A673 (cell line): Measurements from ENCODE around the gene FRMD6.

Experiments used
- EZH2 ChIP-seq: fragments of 200-600 bp; sonication (generic); IDR thresholded peaks from 2 replicates; pipeline ENCODE4 v1.6.1; 2017; ENCODE audit warnings: borderline replicate concordance, low read depth, mild to moderate bottlenecking, mixed read lengths, antibody characterized with exemption, low read length; ENCODE audit not compliant: poor library complexity, severe bottlenecking
- TF ChIP-seq, protein P1 (sequence below): fragments of 300-800, 200-600 bp; sonication (generic); conservative IDR thresholded peaks from 2 replicates; pipeline ENCODE4 v1.5.1; 2017; ENCODE audit warnings: low read depth, mild to moderate bottlenecking, antibody characterized with exemption, low read length, moderate library complexity, mixed read lengths

DNA sequence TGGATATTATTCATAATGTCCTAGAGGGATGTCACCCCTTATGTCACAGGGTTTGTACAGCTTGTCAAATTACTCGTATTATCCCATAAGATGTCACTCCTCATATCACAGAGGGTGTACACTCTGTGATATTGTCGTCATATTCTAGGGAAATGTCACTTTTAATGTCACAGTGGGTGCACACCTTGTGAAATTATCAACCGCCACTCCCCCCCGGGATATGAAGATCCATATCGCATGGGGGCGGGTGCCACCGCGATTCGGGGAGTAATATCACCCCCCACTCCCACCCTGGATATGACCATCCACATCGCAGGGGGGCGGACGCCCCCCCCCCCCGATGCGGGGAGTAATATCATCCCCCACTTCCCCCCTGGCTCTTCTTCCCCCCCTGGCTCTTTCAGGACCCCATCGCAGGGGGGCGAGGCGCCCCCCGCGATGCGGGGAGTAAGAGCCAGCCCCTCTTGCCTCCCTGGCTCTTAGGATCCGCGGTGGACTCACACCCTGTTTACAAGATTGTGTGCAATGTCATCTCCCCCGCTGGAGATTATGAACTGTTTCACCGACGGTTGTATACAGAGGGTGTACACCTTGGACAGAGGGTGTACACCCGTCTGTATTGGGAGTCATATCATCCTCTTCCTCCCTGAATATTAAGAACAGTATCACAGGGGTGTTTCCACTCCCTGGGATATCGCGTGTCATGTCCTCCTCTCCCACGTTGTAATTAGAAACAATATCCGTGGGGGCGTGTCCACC, 92.8 kb downstream of the FRMD6 start:
- TF ChIP-seq, protein P1, sequence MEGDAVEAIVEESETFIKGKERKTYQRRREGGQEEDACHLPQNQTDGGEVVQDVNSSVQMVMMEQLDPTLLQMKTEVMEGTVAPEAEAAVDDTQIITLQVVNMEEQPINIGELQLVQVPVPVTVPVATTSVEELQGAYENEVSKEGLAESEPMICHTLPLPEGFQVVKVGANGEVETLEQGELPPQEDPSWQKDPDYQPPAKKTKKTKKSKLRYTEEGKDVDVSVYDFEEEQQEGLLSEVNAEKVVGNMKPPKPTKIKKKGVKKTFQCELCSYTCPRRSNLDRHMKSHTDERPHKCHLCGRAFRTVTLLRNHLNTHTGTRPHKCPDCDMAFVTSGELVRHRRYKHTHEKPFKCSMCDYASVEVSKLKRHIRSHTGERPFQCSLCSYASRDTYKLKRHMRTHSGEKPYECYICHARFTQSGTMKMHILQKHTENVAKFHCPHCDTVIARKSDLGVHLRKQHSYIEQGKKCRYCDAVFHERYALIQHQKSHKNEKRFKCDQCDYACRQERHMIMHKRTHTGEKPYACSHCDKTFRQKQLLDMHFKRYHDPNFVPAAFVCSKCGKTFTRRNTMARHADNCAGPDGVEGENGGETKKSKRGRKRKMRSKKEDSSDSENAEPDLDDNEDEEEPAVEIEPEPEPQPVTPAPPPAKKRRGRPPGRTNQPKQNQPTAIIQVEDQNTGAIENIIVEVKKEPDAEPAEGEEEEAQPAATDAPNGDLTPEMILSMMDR, result no peak
- TF ChIP-seq EZH2, result no peak
